ENCODE measurements around the gene ZNF593.

DNA sequence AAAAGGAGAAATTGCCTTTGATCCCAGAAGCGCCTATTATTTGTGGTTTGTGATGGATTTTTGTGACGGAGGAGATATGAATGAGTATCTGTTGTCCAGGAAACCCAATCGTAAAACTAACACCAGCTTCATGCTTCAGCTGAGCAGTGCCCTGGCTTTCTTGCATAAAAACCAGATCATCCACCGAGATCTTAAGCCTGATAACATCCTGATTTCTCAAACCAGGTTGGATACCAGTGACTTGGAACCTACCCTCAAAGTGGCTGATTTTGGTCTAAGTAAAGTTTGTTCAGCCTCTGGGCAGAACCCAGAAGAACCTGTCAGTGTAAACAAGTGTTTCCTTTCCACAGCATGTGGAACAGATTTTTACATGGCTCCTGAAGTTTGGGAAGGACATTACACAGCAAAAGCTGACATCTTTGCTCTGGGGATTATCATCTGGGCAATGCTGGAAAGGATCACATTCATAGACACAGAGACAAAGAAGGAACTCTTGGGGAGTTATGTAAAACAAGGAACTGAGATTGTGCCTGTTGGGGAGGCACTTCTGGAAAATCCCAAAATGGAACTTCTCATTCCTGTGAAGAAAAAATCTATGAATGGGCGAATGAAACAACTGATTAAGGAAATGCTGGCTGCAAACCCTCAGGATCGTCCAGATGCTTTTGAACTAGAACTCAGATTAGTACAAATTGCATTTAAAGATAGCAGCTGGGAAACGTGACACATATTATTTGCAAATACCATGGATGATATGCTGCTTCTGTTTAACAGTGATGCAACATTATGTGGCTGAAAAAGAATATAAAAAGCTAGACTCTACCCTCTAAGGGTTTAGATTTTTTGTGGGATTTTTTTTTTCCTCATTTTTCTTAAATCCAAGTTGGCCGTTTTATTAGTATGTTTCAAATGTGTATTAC is 47.6 kb upstream of the ZNF593 start:
- TF ChIP-seq, protein P1, sequence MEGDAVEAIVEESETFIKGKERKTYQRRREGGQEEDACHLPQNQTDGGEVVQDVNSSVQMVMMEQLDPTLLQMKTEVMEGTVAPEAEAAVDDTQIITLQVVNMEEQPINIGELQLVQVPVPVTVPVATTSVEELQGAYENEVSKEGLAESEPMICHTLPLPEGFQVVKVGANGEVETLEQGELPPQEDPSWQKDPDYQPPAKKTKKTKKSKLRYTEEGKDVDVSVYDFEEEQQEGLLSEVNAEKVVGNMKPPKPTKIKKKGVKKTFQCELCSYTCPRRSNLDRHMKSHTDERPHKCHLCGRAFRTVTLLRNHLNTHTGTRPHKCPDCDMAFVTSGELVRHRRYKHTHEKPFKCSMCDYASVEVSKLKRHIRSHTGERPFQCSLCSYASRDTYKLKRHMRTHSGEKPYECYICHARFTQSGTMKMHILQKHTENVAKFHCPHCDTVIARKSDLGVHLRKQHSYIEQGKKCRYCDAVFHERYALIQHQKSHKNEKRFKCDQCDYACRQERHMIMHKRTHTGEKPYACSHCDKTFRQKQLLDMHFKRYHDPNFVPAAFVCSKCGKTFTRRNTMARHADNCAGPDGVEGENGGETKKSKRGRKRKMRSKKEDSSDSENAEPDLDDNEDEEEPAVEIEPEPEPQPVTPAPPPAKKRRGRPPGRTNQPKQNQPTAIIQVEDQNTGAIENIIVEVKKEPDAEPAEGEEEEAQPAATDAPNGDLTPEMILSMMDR (IDR thresholded peaks at IDR 0.05), result no peak
- no peak for TF ChIP-seq POLR2A (IDR thresholded peaks at IDR 0.05)
